HL-60 (cell line): ENCODE results near the gene TTC39A.

ENCODE experiments used
- DNase-seq, 2 experiments: peaks; one replicate each; pipeline ENCODE4 v3.0.0-alpha.2; 2010 to 2020; ENCODE audit warnings: low read depth in 1 of 2, low spot score in 1 of 2
- H3K27ac ChIP-seq: fragments of 250-450 bp; sonication (Bioruptor Pico); replicated peaks from 2 replicates; pipeline ENCODE4 v1.5.1; 2020; ENCODE audit warnings: mild to moderate bottlenecking, moderate library complexity
- H3K27me3 ChIP-seq: fragments of 250-450 bp; sonication (Bioruptor Pico); 2 replicates; pipeline ENCODE4 v1.5.1; 2021; ENCODE audit warnings: mild to moderate bottlenecking, moderate library complexity; ENCODE audit not compliant: insufficient read depth, poor library complexity, severe bottlenecking
- H3K4me3 ChIP-seq: replicated peaks from 2 replicates; pipeline ENCODE4 v1.5.1; 2011; ENCODE audit warnings: mild to moderate bottlenecking, control low read depth, low read length; ENCODE audit not compliant: insufficient read depth
- GABPA ChIP-seq: IDR thresholded peaks from 2 replicates; pipeline ENCODE4 v1.6.1; 2012; ENCODE audit warnings: low read depth
- POLR2AphosphoS5 ChIP-seq: IDR thresholded peaks from 2 replicates; pipeline ENCODE4 v1.6.1; 2012; ENCODE audit warnings: low read depth
- SPI1 ChIP-seq: IDR thresholded peaks from 2 replicates; pipeline ENCODE4 v1.6.1; 2012; ENCODE audit warnings: low read depth, mild to moderate bottlenecking, borderline replicate concordance
- TF ChIP-seq, protein P1 (sequence below): IDR thresholded peaks from one replicate; pipeline ENCODE4 v1.5.1; 2011; ENCODE audit warnings: low read length, control low read depth, inconsistent platforms; ENCODE audit not compliant: insufficient read depth
- TF ChIP-seq, protein P2 (sequence below): IDR thresholded peaks from 2 replicates; pipeline ENCODE4 v1.6.1; 2012; ENCODE audit warnings: low read depth; ENCODE audit not compliant: insufficient replicate concordance

The TTC39A gene

DNA sequence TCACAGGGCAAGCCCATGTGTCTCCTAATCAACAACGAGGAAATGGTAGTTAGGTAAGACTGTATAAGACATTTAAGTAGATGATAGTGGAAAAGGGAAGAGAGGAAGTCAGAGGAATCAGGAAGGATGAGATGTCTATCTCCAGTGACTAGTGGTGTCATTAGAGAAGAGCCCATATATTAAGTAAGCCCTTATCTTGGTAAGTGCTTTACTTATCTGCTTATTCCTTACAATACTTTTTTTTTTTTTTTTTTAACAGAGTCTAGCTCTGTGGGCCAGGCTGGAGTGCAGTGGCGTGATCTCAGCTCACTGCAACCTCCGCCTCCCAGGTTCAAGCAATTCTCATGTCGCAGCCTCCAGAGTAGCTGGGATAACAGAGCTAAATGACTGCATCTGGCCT is 64.7 kb downstream of the TTC39A start:
- Histone ChIP-seq H3K4me3 (no peak overlapping the region), H3K27me3 (no peaks in the 10 kb centered on the region), H3K27ac (no peak overlapping the region)
- TF ChIP-seq GABPA (no peak), SPI1 (peak; percentile 76; the same call in 1 of the 2 replicates), POLR2AphosphoS5 (no peak)
- TF ChIP-seq, protein P1, sequence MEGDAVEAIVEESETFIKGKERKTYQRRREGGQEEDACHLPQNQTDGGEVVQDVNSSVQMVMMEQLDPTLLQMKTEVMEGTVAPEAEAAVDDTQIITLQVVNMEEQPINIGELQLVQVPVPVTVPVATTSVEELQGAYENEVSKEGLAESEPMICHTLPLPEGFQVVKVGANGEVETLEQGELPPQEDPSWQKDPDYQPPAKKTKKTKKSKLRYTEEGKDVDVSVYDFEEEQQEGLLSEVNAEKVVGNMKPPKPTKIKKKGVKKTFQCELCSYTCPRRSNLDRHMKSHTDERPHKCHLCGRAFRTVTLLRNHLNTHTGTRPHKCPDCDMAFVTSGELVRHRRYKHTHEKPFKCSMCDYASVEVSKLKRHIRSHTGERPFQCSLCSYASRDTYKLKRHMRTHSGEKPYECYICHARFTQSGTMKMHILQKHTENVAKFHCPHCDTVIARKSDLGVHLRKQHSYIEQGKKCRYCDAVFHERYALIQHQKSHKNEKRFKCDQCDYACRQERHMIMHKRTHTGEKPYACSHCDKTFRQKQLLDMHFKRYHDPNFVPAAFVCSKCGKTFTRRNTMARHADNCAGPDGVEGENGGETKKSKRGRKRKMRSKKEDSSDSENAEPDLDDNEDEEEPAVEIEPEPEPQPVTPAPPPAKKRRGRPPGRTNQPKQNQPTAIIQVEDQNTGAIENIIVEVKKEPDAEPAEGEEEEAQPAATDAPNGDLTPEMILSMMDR, result no peak
- TF ChIP-seq, protein P2, sequence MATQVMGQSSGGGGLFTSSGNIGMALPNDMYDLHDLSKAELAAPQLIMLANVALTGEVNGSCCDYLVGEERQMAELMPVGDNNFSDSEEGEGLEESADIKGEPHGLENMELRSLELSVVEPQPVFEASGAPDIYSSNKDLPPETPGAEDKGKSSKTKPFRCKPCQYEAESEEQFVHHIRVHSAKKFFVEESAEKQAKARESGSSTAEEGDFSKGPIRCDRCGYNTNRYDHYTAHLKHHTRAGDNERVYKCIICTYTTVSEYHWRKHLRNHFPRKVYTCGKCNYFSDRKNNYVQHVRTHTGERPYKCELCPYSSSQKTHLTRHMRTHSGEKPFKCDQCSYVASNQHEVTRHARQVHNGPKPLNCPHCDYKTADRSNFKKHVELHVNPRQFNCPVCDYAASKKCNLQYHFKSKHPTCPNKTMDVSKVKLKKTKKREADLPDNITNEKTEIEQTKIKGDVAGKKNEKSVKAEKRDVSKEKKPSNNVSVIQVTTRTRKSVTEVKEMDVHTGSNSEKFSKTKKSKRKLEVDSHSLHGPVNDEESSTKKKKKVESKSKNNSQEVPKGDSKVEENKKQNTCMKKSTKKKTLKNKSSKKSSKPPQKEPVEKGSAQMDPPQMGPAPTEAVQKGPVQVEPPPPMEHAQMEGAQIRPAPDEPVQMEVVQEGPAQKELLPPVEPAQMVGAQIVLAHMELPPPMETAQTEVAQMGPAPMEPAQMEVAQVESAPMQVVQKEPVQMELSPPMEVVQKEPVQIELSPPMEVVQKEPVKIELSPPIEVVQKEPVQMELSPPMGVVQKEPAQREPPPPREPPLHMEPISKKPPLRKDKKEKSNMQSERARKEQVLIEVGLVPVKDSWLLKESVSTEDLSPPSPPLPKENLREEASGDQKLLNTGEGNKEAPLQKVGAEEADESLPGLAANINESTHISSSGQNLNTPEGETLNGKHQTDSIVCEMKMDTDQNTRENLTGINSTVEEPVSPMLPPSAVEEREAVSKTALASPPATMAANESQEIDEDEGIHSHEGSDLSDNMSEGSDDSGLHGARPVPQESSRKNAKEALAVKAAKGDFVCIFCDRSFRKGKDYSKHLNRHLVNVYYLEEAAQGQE, result no peak
- DNase-seq, result no peak

DNA sequence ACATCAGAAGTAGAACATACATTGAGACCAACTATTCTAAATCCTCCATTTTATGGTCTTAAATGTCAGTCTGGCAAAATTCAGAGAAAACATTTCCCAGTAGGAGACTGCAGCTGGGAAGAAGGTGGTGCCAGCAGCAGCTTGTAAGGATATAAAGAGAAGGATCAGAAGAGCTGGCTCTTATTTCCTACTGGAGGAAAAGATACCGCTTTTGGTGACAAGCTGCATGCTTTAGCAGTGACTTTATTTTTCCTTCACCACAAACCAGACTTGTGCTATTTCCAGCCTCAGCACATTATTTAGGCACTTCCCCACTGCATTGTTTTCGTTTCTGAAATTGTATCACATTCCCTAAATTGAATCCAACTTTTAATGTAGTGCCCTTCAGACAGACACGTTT is 65.9 kb downstream of the TTC39A start:
- Histone ChIP-seq H3K4me3 (no peak overlapping the region), H3K27me3 (no peaks in the 10 kb centered on the region), H3K27ac (no peak overlapping the region)
- DNase-seq, result no peak
- TF ChIP-seq, protein P1, result no peak
- TF ChIP-seq SPI1, result 0 out of 2 replicates have a peak, but pooled peaks have one; percentile 28

DNA sequence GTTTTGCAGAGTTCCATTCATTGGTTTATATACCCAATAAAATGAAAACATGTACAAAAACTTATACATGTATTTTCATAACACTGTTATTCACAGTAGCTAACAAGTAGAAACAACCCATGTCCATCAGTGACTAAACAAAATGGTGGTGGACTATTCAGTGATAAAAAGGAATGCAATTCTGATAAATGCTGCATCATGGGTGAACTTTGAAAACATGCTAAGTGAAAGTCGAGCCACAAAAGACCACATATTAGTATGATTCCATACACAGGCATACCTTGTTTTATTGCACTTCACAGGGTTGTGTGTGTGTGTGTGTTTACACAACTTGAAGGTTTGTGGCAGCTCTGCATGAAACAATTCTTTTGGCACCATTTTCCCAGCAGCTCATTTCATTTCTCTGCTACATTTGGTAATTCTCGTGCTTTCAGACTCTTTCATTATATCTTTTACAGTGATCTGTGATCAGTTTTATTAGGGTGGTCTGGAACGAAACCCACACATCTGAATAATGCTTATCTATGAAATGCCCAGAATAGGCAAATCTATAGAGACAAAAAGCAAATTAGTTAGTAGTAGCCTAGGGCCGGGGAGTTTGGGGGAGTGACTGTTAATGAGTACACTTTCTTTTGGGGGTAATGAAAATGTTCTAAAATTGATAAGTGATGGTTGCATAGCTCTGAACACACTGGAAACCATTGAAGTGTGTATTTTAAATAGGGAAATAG is 67.0 kb downstream of the TTC39A start:
- DNase-seq, result no peak
- Histone ChIP-seq H3K27ac (no peak overlapping the region), H3K27me3 (no peaks in the 10 kb centered on the region), H3K4me3 (no peak overlapping the region)
- no peak for TF ChIP-seq GABPA
- TF ChIP-seq, protein P1, result no peak
- TF ChIP-seq, protein P2, result no peak
- no peak for TF ChIP-seq SPI1
- no peak for TF ChIP-seq POLR2AphosphoS5

DNA sequence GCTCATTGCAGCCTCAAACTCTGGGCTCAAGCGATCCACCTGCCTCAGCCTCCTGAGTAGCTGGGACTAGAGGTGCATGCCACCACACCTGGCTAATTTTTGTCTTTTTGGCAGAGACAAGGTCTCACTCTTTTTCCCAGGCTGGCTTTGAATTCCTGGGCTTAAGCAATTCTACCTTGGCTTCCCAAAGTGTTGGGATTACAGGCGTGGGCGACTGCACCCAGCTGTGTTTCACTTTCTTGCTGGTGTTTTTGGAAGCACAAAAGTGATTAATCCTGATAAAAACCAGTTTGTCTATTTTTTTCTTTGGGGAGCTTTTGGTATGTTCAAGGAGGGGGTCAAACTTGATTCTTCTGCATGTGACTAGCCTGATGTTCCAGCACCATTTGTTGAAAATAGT is 75.0 kb downstream of the TTC39A start:
- Histone ChIP-seq H3K4me3 (no peak overlapping the region), H3K27me3 (no peaks in the 10 kb centered on the region), H3K27ac (no peak overlapping the region)
- DNase-seq, result no peak
- TF ChIP-seq, protein P2, result no peak
- TF ChIP-seq POLR2AphosphoS5, result no peak
- TF ChIP-seq, protein P1, result no peak
